Superior temporal gyrus (tissue), 1 donor: ENCODE data around the gene RGS1.

Source experiments
- DNase-seq: peaks from one replicate; pipeline ENCODE4 v3.0.0-alpha.2; 2016; ENCODE audit errors: extremely low spot score

RGS1 gene

DNA sequence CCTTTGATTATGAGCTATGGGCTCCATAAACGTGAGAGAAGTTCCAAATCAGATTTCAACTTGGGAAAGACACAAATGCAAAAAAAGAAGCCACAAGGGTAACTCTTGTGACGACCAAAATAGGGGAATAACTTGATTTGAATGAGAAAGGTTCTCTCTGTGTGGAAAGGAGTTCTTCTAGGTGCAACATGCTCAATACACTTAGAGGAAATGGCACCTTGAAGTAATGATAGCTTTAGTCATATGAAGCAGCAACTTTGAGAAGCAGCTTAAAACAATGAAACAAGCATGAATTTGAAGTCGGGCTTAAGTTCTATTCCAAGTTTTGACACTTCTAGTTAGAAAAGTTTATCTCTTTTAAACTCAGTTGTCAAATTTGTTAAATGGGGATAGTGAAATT is 21.8 kb upstream of the RGS1 start:
- DNase-seq, result no peak

GRCh38 chr1:192554904-192555303 is 20.7 kb upstream of the RGS1 start:
- DNase-seq, result no peak

DNA sequence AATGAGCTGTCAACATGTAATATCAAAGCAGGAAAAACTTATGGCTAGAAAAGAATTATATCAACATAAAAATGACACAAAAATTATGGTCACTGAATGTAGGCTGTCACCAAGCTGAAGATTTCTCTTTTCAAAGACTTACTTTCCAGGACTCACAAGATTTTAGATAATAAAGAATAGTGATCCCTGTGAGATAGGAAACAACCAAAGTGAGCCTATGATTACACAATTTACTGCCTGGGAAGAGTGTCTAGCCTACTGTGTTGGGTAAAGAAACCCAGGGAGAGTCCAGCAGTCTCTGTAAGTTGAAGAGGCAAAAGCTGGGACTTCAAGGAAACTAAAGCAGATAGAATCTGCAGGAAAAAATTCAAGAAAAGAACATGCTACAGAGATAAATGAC is 20.2 kb upstream of the RGS1 start:
- no peak for DNase-seq

- DNase-seq, result no peak
These were observed 17.6 kb upstream of the RGS1 start for GRCh38 chr1:192557841-192558595.

DNA sequence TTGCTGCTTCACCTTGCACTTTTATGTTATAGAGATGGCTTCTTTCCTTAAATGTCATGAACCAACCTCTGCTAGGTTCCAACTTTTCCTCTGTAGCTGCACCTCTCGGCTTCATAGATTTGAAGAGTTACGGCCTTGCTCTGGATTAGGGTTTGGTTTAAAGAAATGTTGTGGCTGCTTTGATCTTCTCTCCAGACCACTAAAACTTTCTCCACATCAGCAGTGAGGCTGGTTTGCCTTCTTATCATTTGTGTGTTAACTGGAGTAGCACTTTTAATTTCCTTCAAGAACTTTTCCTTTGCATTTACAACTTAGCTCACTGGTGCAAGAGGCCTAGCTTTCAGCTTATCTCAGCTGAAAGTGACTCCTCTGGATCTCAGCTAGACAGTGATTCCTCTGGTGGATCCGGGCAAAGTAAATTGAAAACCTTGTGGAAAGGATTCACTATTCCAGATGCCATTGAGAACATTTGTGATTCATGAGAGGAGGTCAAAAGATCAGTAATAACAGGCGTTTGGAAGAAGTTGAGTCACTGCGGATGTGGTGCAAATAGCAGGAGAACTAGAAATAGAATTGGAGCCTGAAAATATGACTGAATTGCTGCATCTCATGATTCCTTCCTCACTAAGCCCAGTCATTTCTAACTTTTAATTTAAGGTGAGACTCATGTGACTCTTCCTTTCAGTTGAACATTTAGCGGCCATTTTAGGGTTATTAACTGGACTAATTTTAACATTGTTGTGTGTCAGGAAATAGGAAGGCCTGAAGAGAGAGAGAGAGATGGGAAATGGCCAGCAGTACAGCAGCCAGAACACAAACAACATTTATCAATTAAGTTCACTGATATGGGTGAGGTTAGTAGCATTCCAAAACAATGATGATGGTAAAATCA is 16.2 kb upstream of the RGS1 start:
- DNase-seq, result no peak

DNA sequence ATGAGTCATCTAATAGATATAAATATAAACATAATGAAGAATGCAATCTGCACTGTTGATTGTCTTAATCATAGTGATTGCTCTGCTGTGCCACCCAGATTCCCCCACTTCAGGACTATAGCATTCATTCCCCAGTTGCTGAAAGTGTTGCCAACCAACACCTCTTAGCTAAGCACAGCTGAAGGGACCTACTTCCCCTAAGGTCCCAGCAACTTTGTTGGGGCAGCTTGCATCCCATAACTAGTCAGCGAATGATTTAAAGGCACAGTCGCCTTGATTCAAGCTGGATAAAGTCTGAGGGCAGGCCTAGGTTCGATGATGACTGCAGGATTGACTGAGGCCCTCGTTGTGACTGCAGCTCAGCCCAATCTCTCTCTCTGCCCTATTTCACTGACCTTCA is 14.3 kb upstream of the RGS1 start:
- no peak for DNase-seq

DNA sequence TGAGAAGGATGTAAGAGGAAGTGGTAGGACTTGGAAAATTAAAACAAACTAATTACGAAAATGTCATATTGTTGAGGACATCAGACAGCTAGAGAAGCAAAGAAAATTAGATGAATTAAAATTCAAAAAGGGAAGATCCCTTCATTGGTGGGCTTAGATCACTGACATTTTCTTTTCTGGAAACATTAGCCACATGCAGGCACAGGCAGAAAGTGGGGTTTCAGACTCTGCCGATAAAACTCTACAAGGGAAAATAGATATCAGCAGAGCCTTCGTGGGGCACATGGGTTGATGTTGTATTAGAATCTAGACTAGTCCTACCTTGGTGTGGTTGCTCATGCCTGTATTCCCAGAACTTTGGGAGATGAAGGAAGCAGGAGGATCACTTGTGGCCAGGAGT is 12.4 kb upstream of the RGS1 start:
- no peak for DNase-seq

DNA sequence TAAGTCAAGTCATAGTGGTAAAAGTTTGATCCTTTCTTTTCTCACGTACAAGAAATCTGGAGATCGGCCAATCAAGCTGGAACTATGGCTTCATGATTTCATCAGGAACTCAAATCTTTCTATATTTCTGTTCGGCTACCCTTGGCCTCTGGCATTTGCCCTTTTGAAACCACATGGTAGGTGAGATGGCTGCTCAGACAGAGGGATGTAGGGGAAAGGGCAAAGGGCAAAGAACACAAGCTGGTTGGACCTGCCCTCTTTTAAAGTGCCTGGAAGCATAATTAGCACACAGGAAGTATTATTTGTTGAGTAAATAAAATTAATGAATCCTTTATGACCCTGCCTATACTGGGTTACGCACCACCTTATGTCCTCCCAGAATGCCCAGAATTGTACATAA is 11.5 kb upstream of the RGS1 start:
- no peak for DNase-seq

GRCh38 chr1:192565946-192566345 is 9.6 kb upstream of the RGS1 start:
- no peak for DNase-seq

GRCh38 chr1:192566657-192567056 is 8.9 kb upstream of the RGS1 start:
- DNase-seq, result no peak

GRCh38 chr1:192568063-192568462 is 7.5 kb upstream of the RGS1 start:
- no peak for DNase-seq

DNA sequence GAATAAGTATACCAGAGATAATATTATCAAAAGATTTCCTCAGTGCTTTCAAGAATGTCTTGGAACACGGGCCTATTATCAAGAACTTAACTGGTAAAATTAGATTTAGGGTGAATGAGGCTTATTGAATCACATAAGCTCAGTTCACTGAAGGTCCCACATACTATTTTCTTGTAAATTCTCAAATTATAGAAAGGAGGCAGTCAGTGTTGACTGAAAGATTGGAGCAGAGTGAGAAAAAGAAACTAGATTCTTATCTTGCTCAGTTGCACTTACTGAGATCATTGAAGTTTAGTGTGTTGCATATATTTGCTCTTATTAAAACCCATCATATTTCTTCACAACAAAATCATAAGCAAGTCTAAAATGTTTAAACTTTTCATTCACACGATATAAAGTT is 3.9 kb upstream of the RGS1 start:
- no peak for DNase-seq

GRCh38 chr1:192573499-192573898 is 2.1 kb upstream of the RGS1 start:
- DNase-seq, result no peak

DNA sequence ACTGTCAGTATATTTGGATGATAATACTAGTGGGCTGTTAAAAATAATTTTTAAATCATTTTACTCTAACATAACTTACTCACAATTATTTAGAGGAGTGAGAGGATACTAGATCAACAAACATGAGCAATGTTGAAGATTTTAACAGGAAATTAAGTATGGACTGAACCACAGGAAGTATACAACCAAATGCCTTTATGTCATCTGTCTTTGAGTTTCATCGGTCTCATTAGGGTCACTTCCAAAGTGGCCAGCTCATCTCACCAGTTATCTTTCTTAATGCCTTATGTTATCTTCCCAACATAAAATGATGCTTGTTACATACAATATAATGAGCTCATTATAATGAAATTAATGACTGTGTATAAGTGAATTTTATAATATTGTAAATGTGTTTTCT is 1.5 kb upstream of the RGS1 start:
- DNase-seq, result no peak

DNA sequence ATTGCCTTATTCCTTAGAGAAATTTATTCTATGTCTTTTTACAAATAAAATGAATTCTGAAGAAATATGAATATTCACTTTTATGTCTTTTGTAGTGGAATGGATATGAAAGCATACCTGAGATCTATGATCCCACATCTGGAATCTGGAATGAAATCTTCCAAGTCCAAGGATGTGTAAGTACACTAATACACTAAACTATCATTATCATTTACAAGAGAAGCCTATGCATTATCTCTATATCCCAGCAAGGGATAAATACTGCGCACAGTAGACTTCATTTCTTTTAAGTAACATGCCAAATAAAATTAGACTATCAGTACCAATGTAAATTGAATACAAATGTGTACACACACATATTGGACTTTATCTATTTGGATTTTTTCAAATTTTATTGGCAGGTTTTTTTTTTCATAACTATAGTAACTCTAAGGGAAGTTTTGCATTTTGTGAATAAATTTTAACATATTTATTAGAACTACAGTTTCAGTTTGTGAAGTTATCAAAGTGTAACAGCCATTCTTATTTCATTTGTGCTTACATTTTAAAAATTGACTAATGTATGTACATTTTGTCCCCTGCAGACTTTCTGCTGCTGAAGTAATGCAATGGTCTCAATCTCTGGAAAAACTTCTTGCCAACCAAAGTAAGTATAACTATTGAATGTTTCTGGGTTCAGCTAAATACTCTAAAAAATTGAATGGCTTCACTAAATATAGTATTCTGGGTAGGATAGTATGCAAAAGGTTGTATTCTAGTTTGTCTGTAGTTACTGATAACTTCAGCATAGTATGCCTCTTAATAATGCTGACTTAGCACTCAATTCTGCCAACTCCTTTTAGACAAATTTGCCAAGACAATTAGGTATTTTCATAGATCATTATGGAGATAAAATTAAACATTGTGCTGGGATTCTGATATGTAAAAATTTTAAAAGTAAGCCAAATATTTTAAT is 894 bp downstream of the RGS1 start:
- DNase-seq, result no peak

DNA sequence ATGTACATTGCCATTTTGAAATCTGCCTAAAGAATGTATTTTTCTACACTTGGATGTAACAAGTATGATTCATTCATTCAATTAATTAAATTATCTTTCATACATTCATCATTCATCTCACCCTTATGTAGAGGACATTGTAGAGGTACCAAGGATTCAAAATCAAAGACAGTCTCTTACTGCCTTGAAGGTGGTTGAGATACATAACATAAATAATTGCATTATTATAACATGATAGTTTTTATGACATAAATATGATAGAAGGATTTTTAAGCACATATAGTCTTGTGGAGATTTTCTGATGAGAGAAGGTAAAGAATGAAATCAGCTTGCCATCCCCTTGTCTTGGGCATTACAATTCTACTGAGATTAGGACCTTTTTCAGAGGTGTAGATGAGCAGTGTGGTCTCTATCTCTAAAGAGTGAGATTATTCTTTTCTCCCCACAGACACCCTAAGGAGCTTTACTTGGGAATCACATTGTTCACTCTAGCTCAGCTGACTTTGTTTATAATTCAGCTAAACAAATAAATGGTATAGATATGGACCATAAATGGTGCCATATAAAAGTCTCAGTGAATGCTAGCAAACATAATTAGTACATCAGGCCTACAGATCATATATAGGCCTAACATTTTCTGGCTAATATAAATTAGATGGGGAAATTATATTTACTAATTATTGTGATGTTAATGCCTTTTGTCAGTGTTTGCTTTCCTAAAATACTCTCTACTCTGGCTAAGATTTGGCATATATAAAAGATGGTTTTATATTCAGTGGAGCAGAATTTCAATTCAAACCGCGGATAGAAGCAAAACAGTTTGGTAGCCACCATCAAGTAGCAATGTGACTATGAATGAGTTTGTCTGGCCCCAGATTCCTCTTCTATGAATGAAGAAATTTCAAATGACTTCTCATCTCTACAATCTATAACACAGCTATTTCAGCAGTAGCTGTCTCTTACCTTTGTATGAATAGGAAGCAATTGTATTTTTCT is 1.9 kb downstream of the RGS1 start:
- DNase-seq, result no peak

GRCh38 chr1:192578144-192578909 is 2.8 kb downstream of the RGS1 start:
- DNase-seq, result no peak

GRCh38 chr1:192579010-192579738 is 3.6 kb downstream of the RGS1 start:
- no peak for DNase-seq

DNA sequence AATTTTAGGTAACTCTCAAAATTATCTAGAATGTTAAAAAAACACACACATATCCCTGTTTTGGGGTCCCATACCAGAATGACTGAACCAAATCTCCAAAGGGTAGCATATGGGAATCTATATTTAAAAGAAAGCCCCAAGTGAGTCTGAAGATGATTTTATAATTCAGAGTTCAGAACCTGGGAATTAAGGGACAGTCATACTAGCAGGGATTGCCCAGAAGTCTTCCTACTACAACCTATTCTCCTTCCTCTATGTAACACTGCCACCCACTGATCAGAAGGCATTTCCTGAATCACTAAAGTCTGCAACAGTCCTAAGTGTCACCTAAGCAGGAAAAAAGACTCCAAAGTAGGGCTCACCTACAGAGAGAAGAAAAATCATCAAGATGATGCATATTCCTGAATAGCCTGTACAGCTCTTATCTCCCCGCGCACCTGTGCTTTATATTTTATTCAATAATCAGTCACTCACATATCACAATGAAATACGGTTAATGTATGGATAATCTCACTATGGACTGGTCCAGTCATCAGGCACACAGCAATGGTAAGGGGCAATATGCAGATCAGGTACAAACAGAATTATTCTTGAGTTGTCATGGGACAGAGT is 4.9 kb downstream of the RGS1 start:
- DNase-seq, result no peak
